DOHH2 (cell line): ENCODE data around the gene PRSS8.
"Not testable (repeated sequence)": the region's sequence is repeated elsewhere in the genome, so short reads cannot be mapped to it uniquely, and the experiment has no call there.

Experiments
- H3F3A ChIP-seq: fragments of 200-600 bp; sonication (generic), shearing (Covaris generic); 2 replicates; pipeline ENCODE4 v1.6.0; 2016; ENCODE audit warnings: antibody characterized with exemption, mild to moderate bottlenecking; ENCODE audit not compliant: control insufficient read depth, insufficient read depth
- H3K27ac ChIP-seq: fragments of 200-600 bp; sonication (generic); 2 replicates; pipeline ENCODE4 v1.5.1; 2014; ENCODE audit warnings: low read depth, mild to moderate bottlenecking, low read length, moderate library complexity
- H3K27me3 ChIP-seq: fragments of 200-600 bp; sonication (generic); 2 replicates; pipeline ENCODE4 v1.6.1; 2014; ENCODE audit warnings: mild to moderate bottlenecking, low read length, mixed read lengths; ENCODE audit not compliant: control insufficient read depth
- H3K36me3 ChIP-seq: fragments of 200-600 bp; sonication (generic); 2 replicates; pipeline ENCODE4 v1.6.1; 2014; ENCODE audit warnings: mild to moderate bottlenecking, low read length, moderate library complexity, mixed read lengths; ENCODE audit not compliant: control insufficient read depth
- H3K4me1 ChIP-seq: fragments of 200-600 bp; sonication (generic); 2 replicates; pipeline ENCODE4 v1.6.1; 2014; ENCODE audit warnings: mild to moderate bottlenecking, low read length, mixed read lengths; ENCODE audit not compliant: control insufficient read depth
- H3K4me2 ChIP-seq: fragments of 200-600 bp; sonication (generic); 2 replicates; pipeline ENCODE4 v1.6.0; 2014; ENCODE audit warnings: mild to moderate bottlenecking, low read length, moderate library complexity
- H3K4me3 ChIP-seq: fragments of 200-600 bp; sonication (generic); 2 replicates; pipeline ENCODE4 v1.5.1; 2014; ENCODE audit warnings: mild to moderate bottlenecking, low read length, mixed read lengths
- H3K79me2 ChIP-seq: fragments of 200-600 bp; sonication (generic); 2 replicates; pipeline ENCODE4 v1.6.1; 2014; ENCODE audit warnings: mild to moderate bottlenecking, low read length, mixed read lengths; ENCODE audit not compliant: control insufficient read depth
- H3K9me2 ChIP-seq: fragments of 200-600 bp; sonication (generic); replicated peaks from 2 replicates; pipeline ENCODE4 v1.6.1; 2014; ENCODE audit warnings: mild to moderate bottlenecking, low read length, mixed read lengths; ENCODE audit not compliant: control insufficient read depth
- H3K9me3 ChIP-seq: fragments of 200-600 bp; sonication (generic); 2 replicates; pipeline ENCODE4 v1.6.1; 2014; ENCODE audit warnings: antibody characterized with exemption, low read length, mixed read lengths; ENCODE audit not compliant: control insufficient read depth, insufficient read depth
- H4K20me1 ChIP-seq: fragments of 200-600 bp; sonication (generic); 2 replicates; pipeline ENCODE4 v1.6.0; 2014; ENCODE audit warnings: low read depth, mild to moderate bottlenecking, antibody characterized with exemption, low read length, moderate library complexity; ENCODE audit not compliant: control insufficient read depth, insufficient read depth
- CTCF ChIP-seq: fragments of 200-600 bp; sonication (generic); IDR thresholded peaks from one replicate; pipeline ENCODE4 v1.5.1; 2014; ENCODE audit warnings: antibody characterized with exemption, mild to moderate bottlenecking, low read depth, low read length; ENCODE audit not compliant: poor library complexity, severe bottlenecking
- EZH2phosphoT487 ChIP-seq: fragments of 200-600 bp; sonication (generic); IDR thresholded peaks from 2 replicates; pipeline ENCODE4 v1.6.1; 2017; ENCODE audit warnings: borderline replicate concordance, mild to moderate bottlenecking, antibody characterized with exemption, low read length, moderate library complexity, mixed read lengths

Gene PRSS8

GRCh38 chr16:31138621-31139578 is 3.4 kb upstream of the PRSS8 start:
- H3K9me3 ChIP-seq = no peaks in the 10 kb centered on the region
- peaks cover 15% of the 10 kb centered on the region for H3K4me1 ChIP-seq
- no peaks in the 10 kb centered on the region for H3K79me2 ChIP-seq
- no peaks in the 10 kb centered on the region for H3K27me3 ChIP-seq
- no peak overlapping the region for H3K4me2 ChIP-seq
- no peak overlapping the region for H3K4me3 ChIP-seq
- H3F3A ChIP-seq = no peaks in the 10 kb centered on the region
- no peak overlapping the region for H3K27ac ChIP-seq
- H3K36me3 ChIP-seq = no peaks in the 10 kb centered on the region
- H3K9me2 ChIP-seq = no peaks in the 10 kb centered on the region
- H4K20me1 ChIP-seq = no peaks in the 10 kb centered on the region
- TF ChIP-seq CTCF = no peak
- no peak for TF ChIP-seq EZH2phosphoT487

GRCh38 chr16:31136822-31137499 is 1.4 kb upstream of the PRSS8 start:
- H3K27me3 ChIP-seq, H4K20me1 ChIP-seq, H3K27ac ChIP-seq, H3K4me2 ChIP-seq, H3K4me3 ChIP-seq, H3K36me3 ChIP-seq, H3K9me3 ChIP-seq, H3K4me1 ChIP-seq, H3F3A ChIP-seq, H3K79me2 ChIP-seq, H3K9me2 ChIP-seq: not testable (repeated sequence)

GRCh38 chr16:31136287-31136662 is 748 bp upstream of the PRSS8 start:
- no peaks in the 10 kb centered on the region for H3K79me2 ChIP-seq
- H3K4me1 ChIP-seq = peaks cover under 1% of the 10 kb centered on the region
- H3K9me3 ChIP-seq = no peaks in the 10 kb centered on the region
- peaks cover 6% of the 10 kb centered on the region; the same call in 1 of the 2 replicates for H3K36me3 ChIP-seq
- H3K27ac ChIP-seq = no peak overlapping the region
- no peaks in the 10 kb centered on the region for H4K20me1 ChIP-seq
- H3K4me2 ChIP-seq = no peak overlapping the region
- no peaks in the 10 kb centered on the region for H3F3A ChIP-seq
- no peak for TF ChIP-seq EZH2phosphoT487
- no peaks in the 10 kb centered on the region for H3K9me2 ChIP-seq
- no peaks in the 10 kb centered on the region for H3K27me3 ChIP-seq
- no peak overlapping the region for H3K4me3 ChIP-seq

- no peak overlapping the region for H3K4me2 ChIP-seq
- no peaks in the 10 kb centered on the region for H4K20me1 ChIP-seq
- H3K4me1 ChIP-seq = no peaks in the 10 kb centered on the region
- no peak overlapping the region for H3K27ac ChIP-seq
- H3F3A ChIP-seq = no peaks in the 10 kb centered on the region
- H3K9me2 ChIP-seq = no peaks in the 10 kb centered on the region
- no peak overlapping the region for H3K4me3 ChIP-seq
- H3K79me2 ChIP-seq = no peaks in the 10 kb centered on the region
- H3K27me3 ChIP-seq = no peaks in the 10 kb centered on the region
- no peak for TF ChIP-seq CTCF
- no peak for TF ChIP-seq EZH2phosphoT487
- peaks cover 12% of the 10 kb centered on the region for H3K36me3 ChIP-seq
- no peaks in the 10 kb centered on the region for H3K9me3 ChIP-seq
These were observed 647 bp downstream of the PRSS8 start for GRCh38 chr16:31134625-31135534.
